HPDE6-E6E7 (cell line): ENCODE measurements around the gene COPE.
"Not testable (repeated sequence)": the region's sequence is repeated elsewhere in the genome, so short reads cannot be mapped to it uniquely, and the experiment has no call there.

ENCODE experiments used
- DNase-seq: peaks from one replicate; pipeline ENCODE4 v3.0.0; 2011; ENCODE audit warnings: missing footprints; ENCODE audit errors: extremely low spot score

COPE gene

GRCh38 chr19:18908917-18909619 is 10.1 kb downstream of the COPE start:
- no peak for DNase-seq

GRCh38 chr19:18906605-18907519 is 12.3 kb downstream of the COPE start:
- no peak for DNase-seq

- no peak for DNase-seq
Measured at GRCh38 chr19:18905513-18906236, 13.5 kb downstream of the COPE start.

- no peak for DNase-seq
Measured at GRCh38 chr19:18905058-18905456, 14.1 kb downstream of the COPE start.

GRCh38 chr19:18904334-18905057 is 14.7 kb downstream of the COPE start:
- no peak for DNase-seq

- DNase-seq = no peak
Measured at GRCh38 chr19:18903156-18904037, 15.8 kb downstream of the COPE start.

GRCh38 chr19:18902519-18902918 is 16.7 kb downstream of the COPE start:
- DNase-seq = not testable (repeated sequence)

GRCh38 chr19:18901491-18901890 is 17.7 kb downstream of the COPE start:
- no peak for DNase-seq

- DNase-seq = no peak
Measured at GRCh38 chr19:18900700-18901481, 18.3 kb downstream of the COPE start.

- no peak for DNase-seq
Measured at GRCh38 chr19:18899624-18900560, 19.3 kb downstream of the COPE start.

- DNase-seq = no peak
Measured at GRCh38 chr19:18898607-18899408, 20.4 kb downstream of the COPE start.

- DNase-seq = no peak
Measured at GRCh38 chr19:18898081-18898606, 21.0 kb downstream of the COPE start.

GRCh38 chr19:18897094-18898029 is 21.8 kb downstream of the COPE start:
- no peak for DNase-seq

GRCh38 chr19:18896421-18896841 is 22.8 kb downstream of the COPE start:
- no peak for DNase-seq

- no peak for DNase-seq
Measured at GRCh38 chr19:18895824-18896341, 23.3 kb downstream of the COPE start, which contains the start of gene CERS1. Gene CERS1, minus strand, starts transcription at chr19:18896158. Its CDS starts 86 bp downstream, at chr19:18896072.
